Measurements from ENCODE around the gene C8B. TPM values are rescaled to one million over a fixed set of nuclear protein-coding genes. Genes with fewer than 3 reads are reported as not detected.

The C8B gene
- total RNA-seq, 1 donor from 2014 or later, result 1.9 TPM

GRCh38 chr1:56931686-56932085, 34.1 kb downstream of the C8B start:
- DNase-seq (ENCODE audit: low spot score), result no peak

- no peak for DNase-seq (ENCODE audit: low spot score)
These were observed 34.6 kb downstream of the C8B start for GRCh38 chr1:56931211-56931610.

- DNase-seq (ENCODE audit: low spot score), result no peak
These were observed 36.3 kb downstream of the C8B start for GRCh38 chr1:56929492-56929891.

- no peak for DNase-seq (ENCODE audit: low spot score)
These were observed 37.8 kb downstream of the C8B start for GRCh38 chr1:56927986-56928385.

- no peak for DNase-seq (ENCODE audit: low spot score)
These were observed 38.6 kb downstream of the C8B start for GRCh38 chr1:56927171-56927570.

GRCh38 chr1:56925193-56925592, 40.6 kb downstream of the C8B start:
- DNase-seq (ENCODE audit: low spot score), result no peak

GRCh38 chr1:56924116-56924515, 41.7 kb downstream of the C8B start:
- DNase-seq (ENCODE audit: low spot score), result no peak

GRCh38 chr1:56923201-56923600, 42.6 kb downstream of the C8B start:
- DNase-seq (ENCODE audit: low spot score), result no peak

- DNase-seq (ENCODE audit: low spot score), result no peak
These were observed 43.3 kb downstream of the C8B start for GRCh38 chr1:56922507-56922906.

- DNase-seq (ENCODE audit: low spot score), result no peak
These were observed 43.7 kb downstream of the C8B start for GRCh38 chr1:56922070-56922469.

GRCh38 chr1:56921479-56921878, 44.3 kb downstream of the C8B start:
- no peak for DNase-seq (ENCODE audit: low spot score)

GRCh38 chr1:56920591-56921001, 45.2 kb downstream of the C8B start:
- DNase-seq (ENCODE audit: low spot score), result no peak

GRCh38 chr1:56917356-56917755, 48.5 kb downstream of the C8B start:
- no peak for DNase-seq (ENCODE audit: low spot score)

- DNase-seq (ENCODE audit: low spot score), result no peak
These were observed 49.2 kb downstream of the C8B start for GRCh38 chr1:56916630-56917029.

- DNase-seq (ENCODE audit: low spot score), result peak; percentile 74
These were observed 49.9 kb downstream of the C8B start for GRCh38 chr1:56915960-56916359.

GRCh38 chr1:56912325-56912724, 53.5 kb downstream of the C8B start:
- no peak for DNase-seq (ENCODE audit: low spot score)

- no peak for DNase-seq (ENCODE audit: low spot score)
These were observed 54.5 kb downstream of the C8B start for GRCh38 chr1:56911098-56911938.

GRCh38 chr1:56910441-56910985, 55.3 kb downstream of the C8B start:
- DNase-seq (ENCODE audit: low spot score), result peak; percentile 27

- DNase-seq (ENCODE audit: low spot score), result no peak
These were observed 57.1 kb downstream of the C8B start for GRCh38 chr1:56908619-56909221.

GRCh38 chr1:56905667-56906066, 60.1 kb downstream of the C8B start:
- DNase-seq (ENCODE audit: low spot score), result no peak

- DNase-seq (ENCODE audit: low spot score), result no peak
These were observed 61.0 kb downstream of the C8B start for GRCh38 chr1:56904663-56905397.

- no peak for DNase-seq (ENCODE audit: low spot score)
These were observed 62.0 kb downstream of the C8B start for GRCh38 chr1:56903778-56904177.
